ENCODE results near the gene SFTA2.

DNA sequence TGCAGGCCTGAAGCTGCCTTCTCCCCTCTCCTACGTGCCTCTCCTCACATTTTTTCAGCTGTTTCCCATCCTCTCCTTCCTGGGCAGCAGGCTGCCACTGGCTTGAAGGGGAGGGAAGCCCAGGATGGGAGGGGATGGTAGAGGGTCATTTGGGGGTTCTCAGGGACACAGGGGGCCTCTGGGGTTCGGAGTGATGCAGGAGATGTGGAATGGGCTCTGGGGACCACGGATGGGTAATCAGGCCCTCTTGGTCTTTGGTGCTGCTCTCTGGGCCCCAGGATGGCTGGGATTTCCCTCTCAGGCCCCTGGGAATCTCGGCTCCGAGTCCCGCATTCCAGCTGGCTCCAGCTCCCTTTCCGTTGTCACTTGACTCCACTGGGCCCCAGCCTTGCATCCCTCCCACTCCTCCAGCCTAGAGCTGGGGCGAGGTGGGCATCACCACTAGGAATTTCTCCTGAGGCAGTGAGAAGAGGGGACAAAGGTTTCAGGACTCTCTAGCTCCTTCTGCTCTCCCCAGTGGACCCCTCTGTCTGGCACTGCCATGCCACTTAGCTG is 49.7 kb downstream of the SFTA2 start:
- no peak for TF ChIP-seq POLR2A (IDR thresholded peaks at IDR 0.05)
- TF ChIP-seq, protein P1, sequence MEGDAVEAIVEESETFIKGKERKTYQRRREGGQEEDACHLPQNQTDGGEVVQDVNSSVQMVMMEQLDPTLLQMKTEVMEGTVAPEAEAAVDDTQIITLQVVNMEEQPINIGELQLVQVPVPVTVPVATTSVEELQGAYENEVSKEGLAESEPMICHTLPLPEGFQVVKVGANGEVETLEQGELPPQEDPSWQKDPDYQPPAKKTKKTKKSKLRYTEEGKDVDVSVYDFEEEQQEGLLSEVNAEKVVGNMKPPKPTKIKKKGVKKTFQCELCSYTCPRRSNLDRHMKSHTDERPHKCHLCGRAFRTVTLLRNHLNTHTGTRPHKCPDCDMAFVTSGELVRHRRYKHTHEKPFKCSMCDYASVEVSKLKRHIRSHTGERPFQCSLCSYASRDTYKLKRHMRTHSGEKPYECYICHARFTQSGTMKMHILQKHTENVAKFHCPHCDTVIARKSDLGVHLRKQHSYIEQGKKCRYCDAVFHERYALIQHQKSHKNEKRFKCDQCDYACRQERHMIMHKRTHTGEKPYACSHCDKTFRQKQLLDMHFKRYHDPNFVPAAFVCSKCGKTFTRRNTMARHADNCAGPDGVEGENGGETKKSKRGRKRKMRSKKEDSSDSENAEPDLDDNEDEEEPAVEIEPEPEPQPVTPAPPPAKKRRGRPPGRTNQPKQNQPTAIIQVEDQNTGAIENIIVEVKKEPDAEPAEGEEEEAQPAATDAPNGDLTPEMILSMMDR (IDR thresholded peaks at IDR 0.05), result no peak
